GM04504 (cell line): ENCODE data around the gene VTI1A.
A peak's percentile ranks its signal among the peaks of the same experiment; 100 is the strongest.
"Not testable (repeated sequence)": the region's sequence is repeated elsewhere in the genome, so short reads cannot be mapped to it uniquely, and the experiment has no call there.

ENCODE experiments used
- DNase-seq: peaks from one replicate; pipeline ENCODE4 v3.0.0-alpha.2; 2012; ENCODE audit warnings: low read depth

The VTI1A gene

DNA sequence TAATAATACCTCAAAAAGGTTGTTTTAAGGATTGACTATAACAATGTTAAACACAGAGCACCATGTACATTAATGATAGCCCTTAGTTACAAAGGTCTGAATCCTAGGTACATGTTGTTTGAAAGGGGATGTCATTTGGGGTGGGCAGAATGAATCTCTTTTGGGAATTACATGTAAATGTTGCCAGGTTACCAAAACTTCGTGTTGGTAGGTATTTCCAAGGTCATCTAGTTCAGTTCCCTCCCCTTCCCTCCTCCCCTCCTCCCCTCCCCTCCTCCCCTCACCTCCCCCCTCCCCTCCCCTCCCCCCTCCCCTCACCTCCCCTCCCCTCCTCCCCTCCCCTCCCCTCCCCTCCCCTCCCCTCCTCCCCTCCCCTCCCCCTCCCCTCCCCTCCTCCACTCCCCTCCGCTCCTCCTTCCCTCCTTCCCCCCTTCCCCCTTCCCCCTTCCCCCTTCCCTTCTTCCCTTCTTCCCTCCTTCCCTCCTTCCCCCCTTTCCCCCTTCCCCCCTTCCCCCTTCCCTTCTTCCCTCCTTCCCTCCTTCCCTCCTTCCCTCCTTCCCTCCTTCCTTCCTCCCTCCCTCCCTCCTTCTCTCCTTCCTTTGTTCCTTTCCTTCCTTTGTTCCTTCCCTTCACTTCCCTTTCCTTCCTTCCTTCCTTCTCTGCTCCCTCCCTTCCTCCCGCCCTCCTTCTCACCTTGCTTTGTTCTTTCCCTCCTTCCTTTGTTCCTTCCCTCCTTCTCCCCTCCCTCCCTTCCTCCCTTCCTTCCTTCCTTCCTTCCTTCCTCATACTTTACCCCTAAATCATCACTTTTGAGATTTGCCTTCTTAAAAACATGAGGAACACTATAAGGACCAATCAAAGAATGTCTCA lies 8.1 kb downstream of the VTI1A start:
- no peak for DNase-seq

DNA sequence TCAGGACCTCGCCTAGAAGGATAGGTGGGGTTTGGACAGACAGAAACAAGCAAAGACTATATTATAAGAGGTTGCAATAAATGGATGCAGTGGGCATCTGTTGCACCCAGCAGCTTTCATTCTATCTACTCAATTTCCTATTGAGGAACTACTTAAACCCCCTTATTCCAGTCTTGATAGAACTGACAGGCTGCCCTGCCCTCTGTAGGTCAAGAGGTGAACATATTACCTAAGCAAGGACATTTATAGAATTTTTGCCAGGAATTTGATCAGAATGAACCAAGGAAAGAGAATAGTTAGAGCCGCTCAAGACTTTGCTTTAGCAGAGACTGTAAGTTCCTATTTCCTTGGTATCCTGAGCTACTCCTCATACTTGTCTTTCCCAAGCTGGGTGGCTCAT lies 9.5 kb downstream of the VTI1A start:
- no peak for DNase-seq

DNA sequence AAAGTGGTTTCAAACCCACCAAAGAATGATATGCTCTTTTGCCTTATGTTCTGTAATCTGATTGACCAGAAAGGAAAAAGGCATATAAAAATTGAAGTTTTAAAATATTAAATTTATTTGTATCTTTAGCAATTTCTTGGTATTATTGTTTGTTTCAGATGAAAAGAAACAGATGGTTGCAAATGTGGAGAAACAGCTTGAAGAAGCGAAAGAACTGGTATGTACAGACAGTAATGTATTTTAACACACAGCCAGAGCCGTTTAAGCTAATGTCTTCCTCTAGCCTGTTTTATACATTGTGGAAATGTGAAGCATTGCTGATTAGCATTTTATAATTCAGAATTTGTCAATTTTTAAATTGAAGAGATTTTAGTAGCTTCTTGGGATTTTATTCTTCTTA lies 13.4 kb downstream of the VTI1A start:
- no peak for DNase-seq

DNA sequence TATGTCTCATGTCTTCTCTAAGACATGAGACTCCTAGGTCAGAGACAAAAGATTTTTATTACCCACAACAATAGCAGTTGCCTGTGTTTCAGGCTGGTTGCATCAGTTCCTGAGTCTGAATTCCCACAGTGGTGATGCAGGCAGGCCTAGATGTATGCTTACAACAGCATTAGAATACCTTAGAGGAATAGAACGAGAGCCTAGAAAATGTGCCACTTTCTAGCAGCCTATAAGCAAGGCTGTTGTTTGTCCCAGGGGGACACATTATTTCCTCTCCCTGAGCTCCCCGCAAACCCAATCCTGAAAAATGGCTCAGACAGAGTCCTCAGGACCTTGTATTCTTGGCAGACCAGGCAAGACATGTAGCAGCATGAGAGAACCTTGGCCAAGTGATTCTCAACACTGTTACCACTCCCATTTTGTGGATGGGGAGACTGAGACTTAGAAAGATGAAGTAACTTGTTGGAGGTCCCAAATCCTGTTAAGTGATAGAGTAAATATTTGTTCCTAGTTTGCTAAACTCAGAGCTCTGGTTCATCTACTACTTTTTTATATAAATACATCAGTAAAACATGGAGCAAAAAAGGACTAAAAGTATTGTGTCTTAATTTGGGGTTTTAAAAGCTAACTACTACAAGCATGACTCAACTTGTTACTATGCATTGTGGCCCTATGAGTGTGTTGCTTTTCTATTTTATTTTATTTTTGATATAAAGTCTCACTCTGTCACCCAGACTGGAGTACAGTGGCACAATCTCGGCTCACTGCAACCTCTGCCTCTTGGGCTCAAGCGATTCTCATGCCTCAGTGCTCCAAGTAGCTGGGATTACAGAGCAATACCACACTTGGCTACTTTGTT lies 14.2 kb downstream of the VTI1A start:
- peak; percentile 71 for DNase-seq

DNA sequence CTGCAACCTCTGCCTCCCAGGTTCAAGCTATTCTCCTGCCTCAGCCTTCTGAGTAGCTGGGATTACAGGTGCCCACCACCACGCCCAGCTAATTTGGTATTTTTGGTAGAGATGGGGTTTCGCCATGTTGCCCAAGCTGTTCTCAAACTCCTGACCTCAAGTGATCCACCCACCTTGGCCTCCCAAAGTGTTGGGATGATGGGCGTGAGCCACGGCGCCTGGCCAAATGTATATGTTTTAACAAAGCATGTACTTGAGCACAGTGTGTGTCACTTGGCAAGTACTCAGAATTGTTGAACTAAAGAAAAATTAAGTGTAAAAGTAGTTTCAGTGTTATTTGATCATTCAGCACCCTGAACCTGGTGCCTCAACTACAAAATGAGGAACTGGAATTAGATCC lies 17.1 kb downstream of the VTI1A start:
- not testable (repeated sequence) for DNase-seq

DNA sequence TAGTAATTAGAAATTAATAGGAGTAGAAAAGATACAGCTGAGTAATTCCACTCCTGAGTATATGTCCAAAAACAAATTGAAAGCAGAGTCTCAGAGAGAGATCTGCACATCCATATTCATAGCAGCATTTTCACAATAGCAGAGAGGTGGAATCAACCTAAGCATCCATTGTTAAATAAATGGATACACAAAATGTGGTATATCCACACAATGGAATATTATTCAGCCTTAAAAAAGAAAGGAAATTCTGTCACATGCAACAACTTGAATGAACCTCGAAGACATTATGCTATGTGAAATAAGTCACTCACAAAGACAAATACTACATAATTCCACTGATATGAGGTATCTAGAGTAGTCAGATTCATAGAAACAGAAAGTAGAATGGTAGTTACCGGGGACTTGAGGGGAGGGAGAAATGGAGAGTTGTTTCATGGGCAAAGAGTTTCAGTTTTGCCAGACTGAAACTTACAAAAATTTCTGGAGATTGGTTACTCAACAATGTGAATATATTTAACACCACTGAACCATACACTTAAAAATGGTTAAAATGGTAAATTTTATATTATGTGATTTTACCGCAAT lies 18.4 kb downstream of the VTI1A start:
- DNase-seq = no peak

DNA sequence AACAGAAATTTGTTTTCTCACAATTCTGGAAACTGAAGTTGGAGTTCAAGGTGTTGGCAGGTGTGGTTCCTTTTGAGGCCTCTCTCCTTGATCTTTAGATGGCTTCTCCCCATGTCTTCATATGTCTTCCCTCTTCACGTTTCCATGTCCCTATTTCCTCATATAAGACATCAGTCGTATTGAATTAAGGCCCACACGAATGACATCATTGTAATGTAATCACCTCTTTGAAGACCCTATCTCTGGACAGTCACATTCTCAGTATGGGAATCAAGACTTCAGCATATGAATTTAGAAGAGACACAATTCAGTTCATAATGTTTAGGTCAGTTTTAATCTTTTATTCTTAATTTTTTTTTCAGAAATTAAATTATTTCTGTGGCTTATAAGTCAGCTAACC lies 19.8 kb downstream of the VTI1A start:
- DNase-seq = no peak

DNA sequence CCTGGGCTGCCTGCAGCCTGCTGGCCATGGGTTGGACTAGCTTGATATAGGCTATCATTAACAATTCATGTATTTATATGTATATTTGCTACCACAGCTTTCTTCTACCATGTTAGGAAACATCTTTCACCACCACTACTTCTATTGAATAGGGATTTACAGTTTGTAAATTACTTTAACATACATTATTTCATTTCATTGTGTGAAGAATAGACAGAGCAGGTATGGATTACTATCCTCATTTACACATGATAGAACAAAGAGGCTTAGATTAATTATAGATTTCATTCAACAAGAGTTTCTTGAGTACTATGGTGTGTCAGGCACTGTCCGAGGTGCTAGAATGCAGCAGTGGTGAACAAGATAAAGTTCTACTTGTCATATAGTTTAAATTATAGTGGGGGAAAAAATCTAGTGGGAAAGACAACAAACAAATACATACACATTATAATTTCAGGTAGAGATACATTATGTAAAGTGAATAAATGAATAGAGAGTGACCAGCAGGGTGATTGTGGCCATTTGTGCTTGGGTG lies 20.6 kb downstream of the VTI1A start:
- no peak for DNase-seq

DNA sequence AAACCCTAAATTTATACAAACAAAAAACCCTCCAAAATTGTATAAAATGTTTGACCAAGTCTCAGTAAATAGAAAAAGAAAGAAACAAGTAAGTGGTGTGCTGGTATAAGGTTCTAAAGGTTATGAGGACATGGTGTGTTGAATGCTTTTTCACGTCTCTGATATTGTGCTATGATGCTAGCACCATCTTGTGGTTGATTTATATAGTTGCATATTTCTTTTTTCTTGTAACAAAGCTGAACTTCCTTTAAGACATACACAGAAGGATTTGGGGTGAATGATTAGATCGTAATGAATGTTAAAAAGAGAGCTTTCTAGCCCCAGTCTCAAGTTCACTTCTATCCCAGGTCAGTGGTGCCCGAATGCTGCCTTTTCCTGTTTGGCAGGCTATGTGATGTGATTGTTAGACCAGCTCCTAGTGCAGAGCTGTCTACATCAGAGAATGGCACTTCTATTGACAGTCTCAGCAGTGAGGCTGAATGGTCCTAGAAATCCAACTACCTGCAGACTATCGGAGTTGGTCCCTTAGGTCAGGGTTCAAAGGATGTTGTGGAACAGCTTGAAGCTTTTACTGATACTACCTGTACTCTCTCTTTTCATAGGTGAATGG lies 25.0 kb downstream of the VTI1A start:
- DNase-seq = no peak

DNA sequence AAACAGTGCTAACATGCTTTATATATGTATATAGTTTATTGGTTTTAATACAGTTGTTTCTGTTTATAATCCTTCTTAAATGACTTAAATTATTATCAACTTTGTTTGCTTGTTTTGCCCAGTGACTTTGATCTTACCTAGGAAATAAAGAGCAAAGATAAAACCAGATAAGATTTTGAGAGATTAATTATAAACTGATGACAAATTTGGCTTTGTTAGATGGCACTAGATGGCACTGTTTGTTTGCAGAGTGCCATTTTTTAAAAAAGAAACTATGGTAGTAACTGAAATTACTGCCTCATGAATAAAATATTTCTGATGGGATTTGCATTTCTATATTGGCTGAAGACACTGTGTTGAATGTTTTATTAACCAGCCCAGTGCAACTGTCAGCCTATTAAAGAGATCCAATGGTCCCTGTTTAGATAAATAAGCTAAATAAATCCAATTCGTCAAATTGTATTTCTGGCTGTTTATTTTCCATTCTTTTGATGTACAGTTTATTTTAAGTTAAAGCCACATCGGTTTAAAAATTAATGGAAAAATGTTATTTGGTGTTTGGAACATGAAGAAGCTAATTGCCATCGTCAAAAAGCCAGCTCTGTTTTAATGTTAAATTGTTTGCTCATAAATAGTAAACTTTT lies 28.7 kb downstream of the VTI1A start:
- DNase-seq = no peak

DNA sequence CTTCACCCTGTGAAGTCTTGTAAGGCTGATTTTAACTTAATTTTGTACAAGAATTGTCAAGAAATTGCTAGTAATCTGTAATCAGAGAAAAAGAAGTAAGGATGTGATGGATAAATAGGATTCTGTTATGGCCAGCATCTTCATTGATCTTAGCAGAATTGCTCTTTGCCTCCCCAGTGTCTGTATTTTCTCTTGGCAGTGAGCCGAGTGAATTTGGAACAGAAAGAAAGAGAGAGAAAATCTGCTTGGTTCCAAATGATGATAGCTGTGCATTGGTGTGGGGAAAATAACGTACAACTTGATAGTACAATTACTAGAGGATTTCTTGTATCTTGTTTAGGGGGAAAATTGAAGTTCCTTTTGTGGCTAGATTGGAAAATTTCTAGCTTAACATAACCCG lies 34.6 kb downstream of the VTI1A start:
- no peak for DNase-seq

DNA sequence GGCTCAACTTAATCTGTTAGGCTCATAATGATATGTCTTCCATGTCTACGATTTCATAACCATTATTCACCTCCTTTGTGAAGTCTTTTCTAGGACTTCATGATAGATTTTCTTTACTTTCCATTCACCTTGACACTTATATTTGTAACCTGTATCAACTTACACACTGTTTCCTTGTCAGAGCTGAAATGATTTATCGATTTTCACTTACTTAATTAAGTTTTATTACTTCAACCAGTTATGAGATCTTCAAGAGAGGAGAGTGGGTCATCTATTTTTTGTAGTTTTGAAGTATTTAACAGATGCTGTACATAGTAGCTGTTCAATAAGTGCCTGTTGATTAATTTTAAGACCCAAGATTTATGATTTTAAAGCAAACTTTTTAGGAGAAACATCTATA lies 37.4 kb downstream of the VTI1A start:
- DNase-seq = no peak

DNA sequence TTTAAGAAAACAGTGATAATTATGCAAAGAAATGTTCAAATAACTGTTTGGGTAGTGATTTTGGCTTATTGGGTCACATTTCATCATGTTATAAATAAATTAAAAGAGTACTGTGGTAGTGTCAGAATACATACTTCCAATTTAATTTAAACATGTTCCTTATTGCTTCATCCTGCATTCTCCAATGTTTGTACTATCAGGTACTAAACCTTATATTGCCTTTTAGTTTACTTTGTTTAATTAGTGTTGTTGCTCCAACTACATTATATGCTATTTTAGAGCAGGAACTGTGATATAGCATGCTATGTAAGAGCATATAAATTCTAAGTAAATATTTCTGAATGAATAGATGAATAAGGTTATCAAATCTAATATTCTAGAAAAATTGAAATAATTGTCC lies 40.9 kb downstream of the VTI1A start:
- DNase-seq = no peak

DNA sequence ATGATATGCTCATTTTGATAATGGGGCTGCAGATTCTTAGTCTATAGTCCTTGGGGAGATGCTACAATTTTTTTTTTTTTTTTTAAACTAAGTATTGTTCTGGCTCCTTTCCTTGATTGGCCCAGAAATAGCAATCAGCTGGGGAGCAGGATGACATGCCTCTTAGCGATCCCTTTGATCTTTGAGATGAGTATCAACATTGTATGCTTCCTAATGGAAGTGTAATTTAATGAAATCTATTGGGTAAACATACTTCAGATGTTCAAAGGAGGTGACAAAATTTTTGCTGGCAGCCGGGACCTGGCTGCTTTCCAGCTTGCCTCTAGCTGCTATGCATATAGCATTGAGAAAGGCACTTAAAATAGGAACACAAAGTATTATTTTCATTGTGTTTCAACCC lies 43.5 kb downstream of the VTI1A start:
- no peak for DNase-seq

DNA sequence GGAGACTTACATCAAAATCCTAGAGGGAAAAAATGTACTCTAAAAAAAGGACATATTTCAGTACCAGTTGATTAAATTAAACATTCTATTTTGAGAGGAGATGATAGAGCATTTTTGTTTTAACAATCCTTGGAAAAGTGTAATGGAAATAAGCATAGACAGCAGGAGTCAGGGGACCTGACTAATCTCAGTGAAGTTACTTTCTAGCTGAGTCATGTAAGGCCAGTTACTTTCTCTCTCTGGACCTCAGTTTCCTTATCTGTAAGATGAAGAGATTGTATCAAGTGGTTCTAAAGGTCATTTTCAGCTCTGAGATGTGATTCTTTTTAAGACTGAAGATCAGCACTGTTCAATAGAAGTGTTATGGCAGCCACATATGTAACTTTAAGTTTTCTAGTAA lies 44.1 kb downstream of the VTI1A start:
- DNase-seq = peak; percentile 1

DNA sequence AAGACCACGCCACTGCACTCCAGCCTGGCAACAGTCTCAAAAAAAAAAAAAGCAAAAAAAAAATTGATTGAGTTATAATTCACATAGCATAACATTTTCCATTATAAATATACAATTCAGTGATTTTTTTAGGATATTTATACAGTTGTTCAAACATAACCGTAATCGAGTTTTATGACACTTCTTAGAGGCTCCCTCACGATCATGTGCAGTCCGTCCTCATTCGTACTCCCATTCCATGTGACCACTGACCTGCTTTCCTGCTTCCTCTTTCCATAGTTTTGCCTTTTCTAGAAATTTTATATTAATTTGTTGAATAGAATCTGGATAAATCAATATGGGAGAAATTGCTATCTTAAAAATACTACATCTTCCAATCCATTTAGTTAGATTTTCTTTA lies 45.7 kb downstream of the VTI1A start:
- DNase-seq = no peak

DNA sequence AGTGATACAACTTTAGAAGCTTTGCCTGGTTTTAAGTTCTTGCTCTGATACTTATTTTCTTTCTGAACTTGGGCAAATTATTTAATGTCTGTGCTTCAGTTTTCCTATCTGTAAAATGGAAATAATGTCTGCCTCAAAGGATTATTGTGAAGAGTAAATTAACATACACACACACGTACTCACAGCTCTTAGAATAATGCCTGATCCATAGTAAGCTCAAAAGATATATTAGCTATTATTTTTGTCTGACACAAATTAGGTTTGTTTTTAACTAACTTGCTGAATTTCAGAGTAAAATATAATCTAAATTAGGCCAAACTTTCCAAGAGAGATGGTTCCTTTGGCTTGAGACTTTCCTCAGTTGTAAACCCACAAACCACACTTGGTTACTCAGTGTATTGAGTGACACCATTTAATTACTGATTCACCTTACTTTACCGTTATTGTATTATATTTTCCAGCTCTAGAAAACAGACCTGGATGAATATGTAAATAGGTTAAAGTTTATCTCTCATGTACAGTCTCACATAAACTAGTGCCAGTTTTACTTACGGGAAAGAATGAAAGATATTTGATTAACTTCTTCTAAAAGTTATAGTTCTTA lies 50.4 kb downstream of the VTI1A start:
- no peak for DNase-seq

DNA sequence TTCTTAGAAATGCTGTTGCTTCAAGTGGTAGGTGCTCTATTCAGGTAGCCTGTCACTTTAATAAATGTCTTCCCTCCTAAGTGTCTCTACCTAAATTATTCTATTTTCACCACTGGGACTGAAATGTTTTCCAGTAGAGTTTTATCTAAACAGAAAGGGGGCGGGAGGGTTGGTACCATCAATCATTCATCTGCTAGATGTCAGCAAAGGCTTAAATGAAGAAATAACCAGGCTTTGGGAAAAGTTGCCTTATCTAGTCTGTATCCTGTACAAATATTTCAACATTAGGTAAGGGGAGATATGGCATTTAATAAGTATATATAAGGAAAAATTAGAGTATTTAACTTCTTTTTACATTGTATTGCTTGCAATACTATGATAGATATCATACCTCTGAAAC lies 51.8 kb downstream of the VTI1A start:
- no peak for DNase-seq

DNA sequence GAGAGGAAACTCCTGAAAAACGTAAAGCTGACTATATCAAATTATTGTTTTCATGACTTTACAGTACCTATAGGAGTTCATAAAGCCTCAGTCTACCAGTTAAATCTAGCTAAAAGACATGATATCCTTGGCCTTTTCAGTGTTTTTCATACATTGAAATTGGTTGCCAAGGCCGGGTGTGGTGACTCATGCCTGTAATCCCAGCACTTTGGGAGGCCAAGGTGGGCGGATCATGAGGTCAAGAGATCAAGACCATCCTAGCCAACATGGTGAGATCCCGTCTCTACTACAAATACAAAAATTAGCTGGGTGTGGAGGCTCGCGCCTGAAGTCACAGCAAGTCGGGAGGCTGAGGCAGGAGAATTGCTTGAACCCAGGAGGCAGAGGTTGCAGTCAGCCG lies 53.0 kb downstream of the VTI1A start:
- not testable (repeated sequence) for DNase-seq

DNA sequence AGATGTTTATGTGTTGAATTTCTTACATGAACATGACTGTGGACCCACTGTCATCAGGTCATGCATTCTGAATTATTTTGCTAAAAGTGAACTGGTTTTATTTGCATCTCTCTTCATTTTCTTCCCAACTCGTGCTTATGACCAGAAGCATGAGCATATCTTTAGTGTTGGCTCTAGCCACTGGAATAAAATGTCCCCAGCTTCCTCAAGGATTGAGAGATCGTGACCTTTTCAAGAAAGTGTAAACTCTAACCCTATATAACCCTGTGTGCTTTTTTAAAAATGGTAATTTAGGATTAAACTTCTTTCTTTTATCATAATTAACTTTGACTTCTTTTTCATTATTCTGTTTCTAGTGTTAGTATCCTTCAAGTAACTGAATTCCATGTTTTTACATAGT lies 55.5 kb downstream of the VTI1A start:
- no peak for DNase-seq

DNA sequence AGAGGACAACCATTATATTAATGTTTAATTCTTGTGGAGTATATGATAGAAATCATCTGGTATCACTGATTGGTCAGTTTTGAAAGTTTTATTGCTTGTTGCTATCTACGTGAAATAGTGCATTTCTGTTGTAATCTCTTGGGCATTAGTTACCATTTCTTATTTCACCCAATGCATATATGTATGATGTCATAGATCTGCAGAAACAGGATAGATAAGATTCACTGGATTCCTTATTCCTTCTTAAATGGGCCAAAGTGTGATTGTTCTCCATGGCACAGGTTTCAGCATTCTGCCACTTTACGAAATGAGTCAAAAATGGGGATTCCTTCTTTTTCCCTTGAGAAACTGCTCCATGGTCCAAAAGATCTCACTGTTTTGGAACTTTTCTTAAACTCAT lies 56.6 kb downstream of the VTI1A start:
- DNase-seq = no peak
